ENCODE measurements around the gene AHNAK. TPM values are rescaled to one million over a fixed set of nuclear protein-coding genes. Genes with fewer than 3 reads are reported as not detected.

Gene AHNAK
- total and polyA plus RNA-seq, 2 experiments from 2014 or later: 167 to 548 TPM

- no peaks in the 10 kb centered on the region for H3K79me2 ChIP-seq (ENCODE audit: insufficient read depth)
- TF ChIP-seq EZH2phosphoT487 (IDR thresholded peaks at IDR 0.05; ENCODE audit: insufficient read depth, low read depth) (no peak), EZH2 (IDR thresholded peaks at IDR 0.05; ENCODE audit: insufficient read depth, poor library complexity, severe bottlenecking) (no peak)
- H3K4me3 ChIP-seq: no peak overlapping the region
- no peaks in the 10 kb centered on the region for H3K9me3 ChIP-seq (ENCODE audit: low read depth)
- in situ Hi-C loops (cut with MboI): no loop called here
- no peaks in the 10 kb centered on the region for H4K20me1 ChIP-seq (ENCODE audit: insufficient read depth)
- WGBS, 2 experiments (ENCODE audit: low coverage in 1 of 2, low lambda C conversion rate in 2 of 2, missing lambda C conversion rate in 2 of 2): 12% methylated on average over 3 of the region's 3 CpGs
- no peak overlapping the region for H3K4me2 ChIP-seq (ENCODE audit: unreplicated experiment)
- peak overlapping the region; percentile 60; the same call in 1 of the 2 replicates for H2AFZ ChIP-seq
- H3K9ac ChIP-seq: no peak overlapping the region
- DNase-seq: peak; percentile 13
- no peaks in the 10 kb centered on the region for H3K9me2 ChIP-seq (ENCODE audit: insufficient read depth)
- H3K36me3 ChIP-seq (ENCODE audit: low read depth): no peaks in the 10 kb centered on the region
- peaks cover 51% of the 10 kb centered on the region for H3F3A ChIP-seq (ENCODE audit: insufficient read depth)
- peak overlapping the region; percentile 74; the same call in 1 of the 2 replicates for H3K27ac ChIP-seq
- H3K4me1 ChIP-seq (ENCODE audit: insufficient read depth): peaks cover 44% of the 10 kb centered on the region
- no peaks in the 10 kb centered on the region for H3K27me3 ChIP-seq (replicated peaks; ENCODE audit: insufficient read depth)
These were observed 116.2 kb downstream of the AHNAK start for GRCh38 chr11:62430425-62430824.

GRCh38 chr11:62428871-62429560 lies 117.6 kb downstream of the AHNAK start:
- H3K4me1 ChIP-seq (ENCODE audit: insufficient read depth): peaks cover 44% of the 10 kb centered on the region
- in situ Hi-C loops (cut with MboI): no loop called here
- WGBS, 2 experiments (ENCODE audit: low coverage in 1 of 2, low lambda C conversion rate in 2 of 2, missing lambda C conversion rate in 2 of 2): 88% methylated on average over 8 of the region's 8 CpGs

GRCh38 chr11:62427630-62428233 lies 118.9 kb downstream of the AHNAK start:
- Histone ChIP-seq H2AFZ (peak overlapping the region; percentile 12; the same call in 1 of the 2 replicates), H3K27me3 (replicated peaks; ENCODE audit: insufficient read depth) (no peaks in the 10 kb centered on the region), H3K79me2 (ENCODE audit: insufficient read depth) (no peaks in the 10 kb centered on the region), H3K27ac (peak overlapping the region; percentile 57), H3K4me1 (ENCODE audit: insufficient read depth) (peaks cover 44% of the 10 kb centered on the region), H3K4me2 (ENCODE audit: unreplicated experiment) (peak overlapping the region; percentile 60), H4K20me1 (ENCODE audit: insufficient read depth) (no peaks in the 10 kb centered on the region), H3K4me3 (no peak overlapping the region), H3K9ac (peak overlapping the region; percentile 21; the same call in 1 of the 2 replicates), H3K9me3 (ENCODE audit: low read depth) (no peaks in the 10 kb centered on the region), H3K9me2 (ENCODE audit: insufficient read depth) (no peaks in the 10 kb centered on the region), H3F3A (ENCODE audit: insufficient read depth) (peaks cover 51% of the 10 kb centered on the region), H3K36me3 (ENCODE audit: low read depth) (no peaks in the 10 kb centered on the region)
- 23 to 27% methylated on average over 6 of the region's 6 CpGs for WGBS, 2 experiments (ENCODE audit: low coverage in 1 of 2, low lambda C conversion rate in 2 of 2, missing lambda C conversion rate in 2 of 2)
- no peak for TF ChIP-seq EZH2 (IDR thresholded peaks at IDR 0.05; ENCODE audit: insufficient read depth, poor library complexity, severe bottlenecking)
- peak; percentile 76 for DNase-seq
- in situ Hi-C loops (cut with MboI): no loop called here

More at GRCh38 chr11:62428871-62429560, 117.6 kb downstream of the AHNAK start:
- H3K9me3 ChIP-seq (ENCODE audit: low read depth): no peaks in the 10 kb centered on the region
- peak overlapping the region; percentile 57; the same call in 1 of the 2 replicates for H3K27ac ChIP-seq
- no peak for TF ChIP-seq EZH2phosphoT487 (IDR thresholded peaks at IDR 0.05; ENCODE audit: insufficient read depth, low read depth)
- H3K27me3 ChIP-seq (replicated peaks; ENCODE audit: insufficient read depth): no peaks in the 10 kb centered on the region
- H3K4me2 ChIP-seq (ENCODE audit: unreplicated experiment): no peak overlapping the region
- DNase-seq: no peak
- H2AFZ ChIP-seq: no peak overlapping the region
- no peak overlapping the region for H3K4me3 ChIP-seq
- no peaks in the 10 kb centered on the region for H3K9me2 ChIP-seq (ENCODE audit: insufficient read depth)
- H3K9ac ChIP-seq: no peak overlapping the region
- H3K36me3 ChIP-seq (ENCODE audit: low read depth): no peaks in the 10 kb centered on the region
- H4K20me1 ChIP-seq (ENCODE audit: insufficient read depth): no peaks in the 10 kb centered on the region
- H3F3A ChIP-seq (ENCODE audit: insufficient read depth): peaks cover 51% of the 10 kb centered on the region
- H3K79me2 ChIP-seq (ENCODE audit: insufficient read depth): no peaks in the 10 kb centered on the region

GRCh38 chr11:62423012-62423411 lies 123.6 kb downstream of the AHNAK start:
- H3K9me3 ChIP-seq (ENCODE audit: low read depth): no peaks in the 10 kb centered on the region
- TF ChIP-seq EZH2 (IDR thresholded peaks at IDR 0.05; ENCODE audit: insufficient read depth, poor library complexity, severe bottlenecking) (no peak), EZH2phosphoT487 (IDR thresholded peaks at IDR 0.05; ENCODE audit: insufficient read depth, low read depth) (no peak)
- H3K4me2 ChIP-seq (ENCODE audit: unreplicated experiment): no peak overlapping the region
- no peak for DNase-seq
- peaks cover 18% of the 10 kb centered on the region for H3K4me1 ChIP-seq (ENCODE audit: insufficient read depth)
- H3K9ac ChIP-seq: no peak overlapping the region
- whole genome bisulfite sequencing, 2 experiments (ENCODE audit: low coverage in 1 of 2, low lambda C conversion rate in 2 of 2, missing lambda C conversion rate in 2 of 2): 89 to 90% methylated on average over 4 of the region's 4 CpGs
- in situ Hi-C loops (cut with MboI): no loop called here
- H3K36me3 ChIP-seq (ENCODE audit: low read depth): no peaks in the 10 kb centered on the region
- no peak overlapping the region for H2AFZ ChIP-seq
- no peak overlapping the region for H3K27ac ChIP-seq
- H3K4me3 ChIP-seq: no peak overlapping the region
- no peaks in the 10 kb centered on the region for H3K79me2 ChIP-seq (ENCODE audit: insufficient read depth)
- H3K27me3 ChIP-seq (replicated peaks; ENCODE audit: insufficient read depth): no peaks in the 10 kb centered on the region
- no peaks in the 10 kb centered on the region for H4K20me1 ChIP-seq (ENCODE audit: insufficient read depth)
- peaks cover 17% of the 10 kb centered on the region for H3F3A ChIP-seq (ENCODE audit: insufficient read depth)
- H3K9me2 ChIP-seq (ENCODE audit: insufficient read depth): no peaks in the 10 kb centered on the region
